ENCODE data around the gene SNX11. TPM values are rescaled to one million over a fixed set of nuclear protein-coding genes. Genes with fewer than 3 reads are reported as not detected.

Gene SNX11
- total and polyA plus RNA-seq, 2 of the 8 experiments (the other 6 are each of a cell fraction or from before 2014, with no cell fraction given): 21.1 to 21.4 TPM

DNA sequence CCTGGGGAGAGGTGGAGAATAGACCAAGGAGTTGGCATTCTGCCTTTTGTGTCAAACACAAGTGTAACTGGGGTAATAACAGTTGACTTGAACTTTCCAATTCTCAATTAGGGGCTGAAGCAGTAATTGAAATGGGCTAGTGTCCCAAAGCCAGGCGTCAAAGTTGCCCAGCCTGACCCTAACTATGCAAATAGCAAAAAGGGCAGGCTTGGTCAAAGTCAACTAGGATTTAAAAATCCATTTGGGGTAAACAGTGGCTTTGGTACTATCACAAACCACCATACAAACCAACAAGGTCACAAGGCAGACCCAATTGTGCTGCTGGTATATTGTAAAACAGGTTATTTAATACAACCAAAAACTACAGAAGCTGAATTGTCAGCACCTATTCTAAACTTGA lies 41.4 kb upstream of the SNX11 start:
- Histone ChIP-seq H3K9me3 (ENCODE audit: insufficient read depth in 2 of 2, low read depth in 1 of 2, low read length in 1 of 2) (no peaks in the 10 kb centered on the region), H2BK120ac (replicated peaks; ENCODE audit: low read depth, low read length) (no peak overlapping the region), H3K27ac (ENCODE audit: low read depth, low read length) (no peak overlapping the region), H3K4me1 (replicated peaks in 1 of 4; ENCODE audit: control insufficient read depth in 3 of 4, insufficient read depth in 4 of 4, low read length in 3 of 4) (peaks cover 0 to 2% (median 0%) of the 10 kb centered on the region in 4 experiments; a peak in 1 of 7 replicates), H3K14ac (ENCODE audit: insufficient read length) (no peak overlapping the region), H2BK5ac (ENCODE audit: low read depth, low read length) (no peak overlapping the region), H3K79me1 (ENCODE audit: low read depth, low read length) (peaks cover 3% of the 10 kb centered on the region; the same call in 1 of the 2 replicates), H2BK20ac (ENCODE audit: low read length) (no peak overlapping the region), H4K20me1 (replicated peaks in 1 of 2; ENCODE audit: control insufficient read depth in 1 of 2, insufficient read depth in 2 of 2, low read length in 2 of 2) (peaks cover 9 to 24% of the 10 kb centered on the region in 2 experiments), H2BK15ac (ENCODE audit: low read length) (no peak overlapping the region), H3K23ac (ENCODE audit: insufficient read length) (no peak overlapping the region), H4K91ac (replicated peaks; ENCODE audit: insufficient read length, low read length) (no peak overlapping the region), H3K79me2 (ENCODE audit: control insufficient read depth in 1 of 2, insufficient read depth in 2 of 2, low read length in 2 of 2) (no peaks in the 10 kb centered on the region; a peak in 1 of 4 replicates), H2BK12ac (ENCODE audit: low read depth, low read length) (no peak overlapping the region), H3K27me3 (replicated peaks in 1 of 4; ENCODE audit: control insufficient read depth in 3 of 4, extremely low read depth in 1 of 4, insufficient read depth in 3 of 4, low read length in 3 of 4) (no peaks in the 10 kb centered on the region), H3K4me2 (ENCODE audit: insufficient read depth in 1 of 2, low read depth in 2 of 2, low read length in 2 of 2) (no peak overlapping the region; a peak in 1 of 4 replicates), H3K23me2 (ENCODE audit: low read depth, low read length) (no peaks in the 10 kb centered on the region), H3K9ac (replicated peaks in 1 of 4; ENCODE audit: extremely low read depth in 1 of 4, low read depth in 3 of 4, low read length in 3 of 4) (no peak overlapping the region), H3K56ac (replicated peaks; ENCODE audit: insufficient read length, low read depth, low read length) (no peak overlapping the region), H4K5ac (ENCODE audit: insufficient read length, low read depth, low read length) (no peak overlapping the region), H3K36me3 (ENCODE audit: control insufficient read depth in 2 of 4, insufficient read depth in 4 of 4, low read length in 3 of 4) (peaks cover 6 to 62% (median 29%) of the 10 kb centered on the region in 4 experiments), H4K8ac (ENCODE audit: extremely low read depth, insufficient read depth, low read length) (no peak overlapping the region), H3K4me3 (ENCODE audit: extremely low read depth in 1 of 4, insufficient read depth in 2 of 4, low read depth in 3 of 4, low read length in 4 of 4) (no peak overlapping the region), H3K18ac (ENCODE audit: extremely low read depth, low read length) (no peak overlapping the region), H2AK5ac (ENCODE audit: low read depth, low read length) (no peak overlapping the region), H3K4ac (replicated peaks; ENCODE audit: insufficient read length, low read depth, low read length) (no peak overlapping the region), H2AFZ (ENCODE audit: low read length) (no peak overlapping the region)
- TF ChIP-seq POU5F1 (IDR thresholded peaks at IDR 0.05; ENCODE audit: low read depth, low read length): no peak
- no peak for TF ChIP-seq SP1 (IDR thresholded peaks at IDR 0.05; ENCODE audit: low read depth, low read length)
- no peak for TF ChIP-seq TEAD4 (IDR thresholded peaks at IDR 0.05; ENCODE audit: low read depth, low read length)
- TF ChIP-seq, protein P1, sequence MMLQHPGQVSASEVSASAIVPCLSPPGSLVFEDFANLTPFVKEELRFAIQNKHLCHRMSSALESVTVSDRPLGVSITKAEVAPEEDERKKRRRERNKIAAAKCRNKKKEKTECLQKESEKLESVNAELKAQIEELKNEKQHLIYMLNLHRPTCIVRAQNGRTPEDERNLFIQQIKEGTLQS (IDR thresholded peaks at IDR 0.05; ENCODE audit: insufficient read depth, low read depth, low read length): no peak
- TF ChIP-seq MAX (IDR thresholded peaks at IDR 0.05): no peak
- TF ChIP-seq FOSL1 (IDR thresholded peaks at IDR 0.05; ENCODE audit: insufficient read depth, low read depth, low read length): no peak
- no peak for TF ChIP-seq CBX8 (IDR thresholded peaks at IDR 0.05; ENCODE audit: borderline replicate concordance, low read depth, low read length)
- TF ChIP-seq GABPA (IDR thresholded peaks at IDR 0.05; ENCODE audit: borderline replicate concordance, insufficient read depth, low read length): no peak
- no peak for TF ChIP-seq BCL11A (IDR thresholded peaks at IDR 0.05; ENCODE audit: low read depth in 2 of 2, low read length in 2 of 2)
- no peak for TF ChIP-seq JUN (IDR thresholded peaks at IDR 0.05; ENCODE audit: low read depth, low read length)
- FAIRE-seq: no peak
- 70% methylated on average over 1 of the region's 1 CpG; no CpG with 5 or more reads in 1 of the 2 experiments for WGBS, 2 experiments (ENCODE audit: extremely low coverage in 1 of 2, insufficient coverage in 1 of 2, insufficient read length in 1 of 2, insufficient replicate concordance in 2 of 2, low coverage in 1 of 2, low lambda C conversion rate in 2 of 2, missing lambda C conversion rate in 1 of 2)
- DNase-seq (ENCODE audit: low read depth in 1 of 2, low spot score in 2 of 2): no peak
- CTCF ChIA-PET (ENCODE audit: partially characterized antibody): interaction anchor here (0.5 to 14.5 kb wide), 21 partner anchors 9 to 69 kb away, joined by 3 to 203 read pairs (median 4); partner anchors contain the start of gene NFE2L1
- POLR2A ChIA-PET (ENCODE audit: partially characterized antibody): interaction anchor here (0.6 to 41.8 kb wide), 8 partner anchors 10 to 868 kb away, joined by 3 to 1227 read pairs (median 8); partner anchors contain the start of genes CBX1, COPZ2 and NFE2L1
